IMR-90 (cell line): ENCODE data around the gene PLCXD1. TPM values are rescaled to one million over a fixed set of nuclear protein-coding genes. Genes with fewer than 3 reads are reported as not detected.

Experiments used
- ATAC-seq: fragments of 200-7000 bp; cut with Tn5 transposase; 2 replicates; pipeline ENCODE4 v1.9.1; 2020; ENCODE audit warnings: low read depth, mild to moderate bottlenecking, moderate library complexity
- BruUV-seq: library from RNA; stranded (reverse); fragments of 400-500 nt; replicated peaks from 2 replicates; lab custom pipeline; 2021; lab: Mats Ljungman, UMichigan
- CTCF ChIA-PET: fragments of 300-600 bp; formaldehyde crosslinking; extraction: SDS; loops from one replicate; lab custom pipeline; 2021; ENCODE audit warnings: antibody characterized with exemption; lab: Yijun Ruan, JAX
- POLR2A ChIA-PET: fragments of 300-600 bp; sonication (Branson Sonifier 250); formaldehyde crosslinking; loops from one replicate; lab custom pipeline; 2022; ENCODE audit warnings: antibody characterized with exemption; ENCODE audit not compliant: unreplicated experiment; lab: Charles Lee
- DNase-seq: peaks from one replicate; pipeline ENCODE4 v3.0.0; 2013
- H2AFZ ChIP-seq: replicated peaks from 2 replicates; pipeline ENCODE3; 2013; ENCODE audit warnings: low read length, mild to moderate bottlenecking; ENCODE audit not compliant: poor library complexity
- H2AK5ac ChIP-seq: 2 replicates; pipeline ENCODE4 v1.6.1; 2013; ENCODE audit warnings: low read depth, low read length, inconsistent platforms
- H2AK9ac ChIP-seq: replicated peaks from 2 replicates; pipeline ENCODE3; 2013; ENCODE audit warnings: mild to moderate bottlenecking, low read depth, low read length, moderate library complexity; ENCODE audit not compliant: poor library complexity
- H2BK120ac ChIP-seq: 2 replicates; pipeline ENCODE4 v1.6.1; 2013; ENCODE audit warnings: low read depth, low read length, inconsistent platforms
- H2BK15ac ChIP-seq: 3 replicates; pipeline ENCODE4 v1.6.1; 2013; ENCODE audit warnings: low read depth, low read length, inconsistent platforms
- H2BK20ac ChIP-seq: 2 replicates; pipeline ENCODE4 v1.6.1; 2013; ENCODE audit warnings: low read depth, mild to moderate bottlenecking, inconsistent platforms, low read length, moderate library complexity
- H2BK5ac ChIP-seq: 2 replicates; pipeline ENCODE4 v1.6.1; 2013; ENCODE audit warnings: mild to moderate bottlenecking, low read depth, low read length, inconsistent platforms; ENCODE audit not compliant: poor library complexity, severe bottlenecking
- H3K14ac ChIP-seq: replicated peaks from 2 replicates; pipeline ENCODE4 v1.6.1; 2013; ENCODE audit warnings: low read depth, low read length, inconsistent platforms
- H3K18ac ChIP-seq: 2 replicates; pipeline ENCODE4 v1.6.1; 2013; ENCODE audit warnings: low read depth, low read length, control low read depth
- H3K23ac ChIP-seq: 2 replicates; pipeline ENCODE4 v1.6.1; 2013; ENCODE audit warnings: low read depth, low read length, inconsistent platforms
- H3K27ac ChIP-seq: 2 replicates; pipeline ENCODE4 v1.5.1; 2013; ENCODE audit warnings: mild to moderate bottlenecking, control low read depth, low read length; ENCODE audit not compliant: insufficient read depth
- H3K27me3 ChIP-seq: 2 replicates; pipeline ENCODE4 v1.6.1; 2013; ENCODE audit warnings: low read length; ENCODE audit not compliant: control insufficient read depth, insufficient read depth
- H3K36me3 ChIP-seq: 2 replicates; pipeline ENCODE4 v1.6.1; 2013; ENCODE audit warnings: low read length, mixed read lengths; ENCODE audit not compliant: control insufficient read depth, insufficient read depth
- H3K4ac ChIP-seq: 2 replicates; pipeline ENCODE4 v1.6.1; 2013; ENCODE audit warnings: low read depth, low read length, inconsistent platforms
- H3K4me1 ChIP-seq: 2 replicates; pipeline ENCODE4 v1.6.1; 2013; ENCODE audit warnings: low read length, mixed read lengths; ENCODE audit not compliant: control insufficient read depth, insufficient read depth
- H3K4me2 ChIP-seq: 2 replicates; pipeline ENCODE4 v1.6.1; 2013; ENCODE audit warnings: low read depth, mild to moderate bottlenecking, control low read depth, low read length, moderate library complexity
- H3K4me3 ChIP-seq: 2 replicates; pipeline ENCODE4 v1.5.1; 2013; ENCODE audit warnings: low read depth, mild to moderate bottlenecking, control low read depth, low read length, moderate library complexity; ENCODE audit not compliant: insufficient read depth
- H3K56ac ChIP-seq: 2 replicates; pipeline ENCODE4 v1.6.1; 2013; ENCODE audit warnings: low read length, inconsistent platforms; ENCODE audit not compliant: insufficient read depth; ENCODE audit errors: extremely low read depth
- H3K79me1 ChIP-seq, 2 experiments: 2 replicates each; pipeline ENCODE4 v1.6.1; 2013; ENCODE audit warnings: low read length in 2 of 2, inconsistent platforms in 1 of 2, low read depth in 1 of 2
- H3K9ac ChIP-seq: 2 replicates; pipeline ENCODE4 v1.6.1; 2013; ENCODE audit warnings: low read depth, low read length, control low read depth
- H3K9me1 ChIP-seq: 2 replicates; pipeline ENCODE4 v1.6.1; 2013; ENCODE audit warnings: low read length, inconsistent platforms; ENCODE audit not compliant: insufficient read depth
- H3K9me3 ChIP-seq: 2 replicates; pipeline ENCODE4 v1.6.1; 2013; ENCODE audit warnings: low read length; ENCODE audit not compliant: control insufficient read depth, insufficient read depth
- H4K20me1 ChIP-seq: 2 replicates; pipeline ENCODE4 v1.6.1; 2013; ENCODE audit warnings: low read length, inconsistent platforms; ENCODE audit not compliant: insufficient read depth
- H4K5ac ChIP-seq: 2 replicates; pipeline ENCODE4 v1.6.1; 2013; ENCODE audit warnings: mild to moderate bottlenecking, low read depth, low read length, control low read depth
- H4K8ac ChIP-seq, 2 experiments: 2 replicates each; pipeline ENCODE4 v1.6.1; 2013; ENCODE audit warnings: low read depth in 2 of 2, low read length in 2 of 2, control low read depth in 1 of 2, inconsistent platforms in 1 of 2
- H4K91ac ChIP-seq: 2 replicates; pipeline ENCODE4 v1.6.1; 2013; ENCODE audit warnings: low read depth, low read length, inconsistent platforms; ENCODE audit not compliant: insufficient read depth
- BHLHE40 ChIP-seq: fragments of 150-350 bp; IDR thresholded peaks from 2 replicates; pipeline ENCODE4 v1.6.1; 2016; ENCODE audit warnings: mild to moderate bottlenecking, low read depth, low read length
- CEBPB ChIP-seq: IDR thresholded peaks from 2 replicates; pipeline ENCODE4 v1.6.1; 2012; ENCODE audit warnings: low read depth, low read length, improper control_type of control experiment
- CHD1 ChIP-seq: IDR thresholded peaks from 2 replicates; pipeline ENCODE4 v1.6.1; 2012; ENCODE audit warnings: low read depth, low read length, improper control_type of control experiment
- MAZ ChIP-seq: IDR thresholded peaks from 2 replicates; pipeline ENCODE4 v1.6.1; 2012; ENCODE audit warnings: low read depth, mild to moderate bottlenecking, low read length, improper control_type of control experiment, moderate library complexity, borderline replicate concordance
- MXI1 ChIP-seq: IDR thresholded peaks from 2 replicates; pipeline ENCODE4 v1.6.1; 2012; ENCODE audit warnings: low read depth, mild to moderate bottlenecking, low read length, moderate library complexity, borderline replicate concordance
- NFE2L2 ChIP-seq: fragments of 150-350 bp; IDR thresholded peaks from 2 replicates; pipeline ENCODE4 v1.6.1; 2016; ENCODE audit warnings: low read depth, mild to moderate bottlenecking, low read length
- POLR2A ChIP-seq: IDR thresholded peaks from 2 replicates; pipeline ENCODE4 v1.6.1; 2012; ENCODE audit warnings: mild to moderate bottlenecking, low read depth, low read length
- RAD21 ChIP-seq: IDR thresholded peaks from 2 replicates; pipeline ENCODE4 v1.6.1; 2012; ENCODE audit warnings: low read length, improper control_type of control experiment
- RCOR1 ChIP-seq: IDR thresholded peaks from 2 replicates; pipeline ENCODE4 v1.6.1; 2012; ENCODE audit warnings: mild to moderate bottlenecking, low read length, improper control_type of control experiment; ENCODE audit not compliant: insufficient replicate concordance
- RFX5 ChIP-seq: IDR thresholded peaks from 2 replicates; pipeline ENCODE4 v1.8.0; 2012; ENCODE audit warnings: low read depth, mild to moderate bottlenecking, low read length, moderate library complexity
- SMC3 ChIP-seq: fragments of 150-350 bp; IDR thresholded peaks from 2 replicates; pipeline ENCODE4 v1.6.1; 2016; ENCODE audit warnings: low read depth, mild to moderate bottlenecking, antibody characterized with exemption, low read length, moderate library complexity
- WGBS, 2 experiments: methylation state at CpG; one replicate each; pipeline versions ENCODE4 v1.1.5 to v1.1.7; 2013; ENCODE audit warnings: missing lambda C conversion rate in 2 of 2; ENCODE audit not compliant: insufficient read length in 1 of 2; ENCODE audit errors: extremely low coverage in 2 of 2; 5-methylcytosine and 5-hydroxymethylcytosine counted together
- dilution Hi-C: fragments of 300-500 bp; cut with HindIII; formaldehyde crosslinking; loops from one replicate; pipeline ENCODE4 v1.14.3; 2018; ENCODE audit warnings: low sequenced_read_pairs; ENCODE audit not compliant: unreplicated experiment
- in situ Hi-C: fragments of 300-500 bp; cut with MboI; formaldehyde crosslinking; loops from 3 replicates; pipeline ENCODE4 v1.14.3; 2019; ENCODE audit warnings: low sequenced_read_pairs, inconsistent platforms, mixed read lengths
- intact Hi-C: fragments of 100-400 bp; cut with micrococcal nuclease; formaldehyde crosslinking; loops from 2 replicates; pipeline ENCODE4 v1.10.0; 2022
- polyA plus RNA-seq, 3 experiments: library from polyadenylated mRNA; depleted of rRNA; stranded (reverse); fragments of >200 nt; gene quantifications; 2 replicates each; pipeline ENCODE4 v1.2.3, GENCODE V29; 2012; ENCODE audit warnings: low replicate concordance in 1 of 3
- total RNA-seq: library from RNA; depleted of rRNA; stranded (reverse); fragments of >200 nt; gene quantifications from 2 replicates; pipeline ENCODE4 v1.2.3, GENCODE V29; 2012
- TF ChIP-seq, protein P1 (sequence below): fragments of 150-350 bp; IDR thresholded peaks from 2 replicates; pipeline ENCODE4 v1.6.1; 2016; ENCODE audit warnings: low read depth, mild to moderate bottlenecking, low read length, moderate library complexity, borderline replicate concordance
- TF ChIP-seq, protein P2 (sequence below): fragments of 150-350 bp; IDR thresholded peaks from 2 replicates; pipeline ENCODE4 v1.6.1; 2017; ENCODE audit warnings: mild to moderate bottlenecking, antibody characterized with exemption, low read length, low read depth

Gene PLCXD1
- total and polyA plus RNA-seq, 2 of the 4 experiments (the other 2 are of a cell fraction): 16.7 to 17.7 TPM

DNA sequence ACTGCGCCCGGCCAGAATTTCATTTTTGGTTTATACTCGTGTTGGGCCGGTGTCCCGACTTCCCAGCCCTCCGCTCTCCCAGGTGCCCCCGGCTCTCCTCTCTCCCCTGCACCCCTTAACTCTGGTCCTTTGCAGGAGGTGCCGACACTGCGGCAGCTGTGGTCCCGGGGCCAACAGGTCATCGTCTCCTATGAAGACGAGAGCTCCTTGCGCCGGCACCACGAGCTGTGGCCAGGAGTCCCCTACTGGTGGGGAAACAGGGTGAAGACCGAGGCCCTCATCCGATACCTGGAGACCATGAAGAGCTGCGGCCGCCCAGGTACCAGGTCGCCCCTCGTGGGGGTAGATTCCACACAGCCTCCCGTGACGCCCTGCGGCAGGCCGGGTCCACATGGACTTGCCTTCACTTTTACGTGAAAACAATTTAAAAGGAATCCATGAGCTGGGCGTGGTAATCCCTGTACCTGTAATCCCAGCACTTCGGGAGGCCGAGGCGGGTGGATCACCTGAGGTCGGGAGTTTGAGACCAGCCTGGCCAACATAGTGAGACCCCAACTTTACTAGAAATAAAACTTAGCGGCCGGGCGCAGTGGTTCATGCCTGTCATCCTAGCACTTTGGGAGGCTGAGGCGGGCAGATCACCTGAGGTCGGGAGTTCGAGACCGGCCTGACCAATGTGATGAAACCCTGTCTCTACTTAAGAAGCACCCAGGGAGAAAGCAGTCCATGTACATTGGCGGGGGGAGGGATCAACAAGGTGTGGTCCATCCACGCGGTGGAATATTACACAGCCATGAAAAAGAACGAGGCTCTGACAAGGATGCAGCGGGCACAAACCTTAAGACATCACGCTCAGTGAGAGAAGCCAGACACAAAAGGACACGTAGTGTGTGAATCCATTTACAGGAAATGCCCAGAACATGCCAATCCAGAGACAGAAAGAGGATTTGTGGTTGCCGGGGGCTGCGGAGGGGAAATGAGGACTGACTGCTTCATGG lies 12.0 kb downstream of the PLCXD1 start (continued):
- TF ChIP-seq CEBPB: no peak

DNA sequence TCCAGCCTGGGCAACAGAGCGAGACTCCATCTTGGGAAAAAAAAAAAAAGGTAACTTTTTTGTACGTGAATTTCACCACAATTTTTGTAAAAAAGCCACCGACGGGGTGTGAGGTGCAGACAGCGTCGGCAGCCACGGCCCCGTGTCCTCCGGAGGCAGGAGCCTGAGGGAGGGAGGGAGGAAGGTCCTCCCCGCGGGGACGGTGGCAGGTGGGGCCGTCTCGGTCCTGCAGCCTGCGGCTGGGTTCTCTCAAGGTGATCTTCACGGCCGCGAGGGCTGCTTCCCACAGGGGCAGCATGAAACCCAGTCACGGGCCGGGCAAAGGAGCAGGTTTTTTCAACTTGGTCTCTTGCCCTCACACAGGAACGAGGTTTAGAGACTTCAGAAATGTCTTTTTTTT lies 14.0 kb downstream of the PLCXD1 start:
- no peak overlapping the region for H3K27ac ChIP-seq
- H4K20me1 ChIP-seq: no peaks in the 10 kb centered on the region
- DNase-seq (no peak), ATAC-seq (no peak)
- H3K4me1 ChIP-seq: no peaks in the 10 kb centered on the region
- no peak overlapping the region for H3K56ac ChIP-seq
- H4K5ac ChIP-seq: no peak overlapping the region
- CTCF ChIA-PET: no interaction called here
- no peak overlapping the region for H2BK120ac ChIP-seq
- no peak overlapping the region for H4K91ac ChIP-seq
- BruUV-seq: no TSS peak
- H3K4ac ChIP-seq: no peak overlapping the region
- no peak overlapping the region for H3K14ac ChIP-seq
- no peak overlapping the region for H3K4me3 ChIP-seq
- dilution Hi-C loops: no loop called here
- H3K18ac ChIP-seq: no peak overlapping the region
- H3K9me3 ChIP-seq: 0 out of 2 replicates have a peak, but pooled peaks cover 3% of the 10 kb centered on the region
- intact Hi-C loops: no loop called here
- in situ Hi-C loops: no loop called here
- H3K79me1 ChIP-seq: no peaks in the 10 kb centered on the region
- H2BK5ac ChIP-seq: no peak overlapping the region
- no peak overlapping the region for H2AK5ac ChIP-seq
- 89% methylated on average over 9 of the region's 21 CpGs; no CpG with 5 or more reads in 1 of the 2 experiments for WGBS, 2 experiments
- peaks cover 49% of the 10 kb centered on the region for H3K36me3 ChIP-seq
- no peak overlapping the region for H2AFZ ChIP-seq
- no peak overlapping the region for H2BK15ac ChIP-seq
- H3K9me1 ChIP-seq: no peaks in the 10 kb centered on the region
- H3K9ac ChIP-seq: no peak overlapping the region
- H3K4me2 ChIP-seq: no peak overlapping the region
- no peak overlapping the region for H2AK9ac ChIP-seq
- H3K23ac ChIP-seq: no peak overlapping the region
- no peaks in the 10 kb centered on the region for H3K27me3 ChIP-seq
- POLR2A ChIA-PET: no interaction called here
- no peak overlapping the region for H2BK20ac ChIP-seq
- no peak overlapping the region for H4K8ac ChIP-seq
- TF ChIP-seq, protein P1, sequence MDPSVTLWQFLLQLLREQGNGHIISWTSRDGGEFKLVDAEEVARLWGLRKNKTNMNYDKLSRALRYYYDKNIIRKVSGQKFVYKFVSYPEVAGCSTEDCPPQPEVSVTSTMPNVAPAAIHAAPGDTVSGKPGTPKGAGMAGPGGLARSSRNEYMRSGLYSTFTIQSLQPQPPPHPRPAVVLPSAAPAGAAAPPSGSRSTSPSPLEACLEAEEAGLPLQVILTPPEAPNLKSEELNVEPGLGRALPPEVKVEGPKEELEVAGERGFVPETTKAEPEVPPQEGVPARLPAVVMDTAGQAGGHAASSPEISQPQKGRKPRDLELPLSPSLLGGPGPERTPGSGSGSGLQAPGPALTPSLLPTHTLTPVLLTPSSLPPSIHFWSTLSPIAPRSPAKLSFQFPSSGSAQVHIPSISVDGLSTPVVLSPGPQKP: no peak
- no peak for TF ChIP-seq RAD21
- no peak for TF ChIP-seq POLR2A
- no peak for TF ChIP-seq RFX5
- no peak for TF ChIP-seq BHLHE40
- TF ChIP-seq, protein P2, sequence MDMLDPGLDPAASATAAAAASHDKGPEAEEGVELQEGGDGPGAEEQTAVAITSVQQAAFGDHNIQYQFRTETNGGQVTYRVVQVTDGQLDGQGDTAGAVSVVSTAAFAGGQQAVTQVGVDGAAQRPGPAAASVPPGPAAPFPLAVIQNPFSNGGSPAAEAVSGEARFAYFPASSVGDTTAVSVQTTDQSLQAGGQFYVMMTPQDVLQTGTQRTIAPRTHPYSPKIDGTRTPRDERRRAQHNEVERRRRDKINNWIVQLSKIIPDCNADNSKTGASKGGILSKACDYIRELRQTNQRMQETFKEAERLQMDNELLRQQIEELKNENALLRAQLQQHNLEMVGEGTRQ: no peak
- no peak for TF ChIP-seq MAZ
- no peak for TF ChIP-seq SMC3
- TF ChIP-seq NFE2L2: no peak
- no peak for TF ChIP-seq CHD1
- no peak for TF ChIP-seq MXI1
- TF ChIP-seq CEBPB: no peak
- TF ChIP-seq RCOR1: no peak
